DMS114 treated with DMSO at 0.1 percent for 48 hours (cell line): Measurements from ENCODE around the gene CD6.
"Not testable (repeated sequence)": the region's sequence is repeated elsewhere in the genome, so short reads cannot be mapped to it uniquely, and the experiment has no call there.

Experiments
- DNase-seq: peaks from one replicate; lab custom pipeline; 2025; ENCODE audit not compliant: unreplicated experiment; lab: John Stamatoyannopoulos, UW

The CD6 gene

GRCh38 chr11:61049063-61049377 is 77.5 kb downstream of the CD6 start:
- DNase-seq, result no peak

- no peak for DNase-seq
Measured at GRCh38 chr11:61049859-61050258, 78.4 kb downstream of the CD6 start.

DNA sequence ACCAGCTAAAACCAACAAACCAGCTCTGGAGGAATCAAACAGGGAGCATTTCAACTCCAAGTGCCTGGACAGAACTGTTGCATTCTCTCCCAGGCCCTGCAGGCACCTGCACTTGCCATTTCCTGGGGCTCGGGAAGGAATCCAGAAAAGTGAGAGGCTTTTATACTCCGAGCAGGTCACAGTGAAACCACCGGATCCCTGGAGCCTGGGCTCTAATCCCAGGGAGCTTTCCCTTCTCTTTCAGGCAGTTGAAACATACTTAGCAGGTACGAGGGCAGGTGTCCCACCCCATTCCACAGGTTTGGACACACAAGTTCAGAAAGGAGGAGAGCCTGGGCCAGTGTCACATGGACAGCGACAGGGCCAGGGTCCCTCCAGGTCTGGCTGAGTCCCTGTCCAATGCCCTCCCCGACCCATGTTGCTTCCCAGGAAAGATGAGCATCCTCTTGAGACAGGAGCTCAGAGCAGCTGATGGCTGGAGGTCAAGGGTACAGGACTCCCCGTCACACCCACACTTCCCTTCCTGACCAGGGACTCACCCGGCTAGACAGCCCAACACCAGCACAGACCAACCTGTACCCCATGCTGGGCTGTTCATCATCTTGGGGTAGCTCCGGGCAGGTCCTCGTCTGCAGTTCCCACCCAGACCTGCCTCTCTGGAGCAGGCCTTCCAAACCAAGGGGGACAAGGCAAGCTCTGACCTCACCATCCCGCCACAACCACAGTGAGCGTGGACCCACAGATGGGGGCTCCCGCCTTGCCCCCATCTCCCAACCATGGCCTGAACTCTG is 80.9 kb downstream of the CD6 start:
- DNase-seq, result no peak

DNA sequence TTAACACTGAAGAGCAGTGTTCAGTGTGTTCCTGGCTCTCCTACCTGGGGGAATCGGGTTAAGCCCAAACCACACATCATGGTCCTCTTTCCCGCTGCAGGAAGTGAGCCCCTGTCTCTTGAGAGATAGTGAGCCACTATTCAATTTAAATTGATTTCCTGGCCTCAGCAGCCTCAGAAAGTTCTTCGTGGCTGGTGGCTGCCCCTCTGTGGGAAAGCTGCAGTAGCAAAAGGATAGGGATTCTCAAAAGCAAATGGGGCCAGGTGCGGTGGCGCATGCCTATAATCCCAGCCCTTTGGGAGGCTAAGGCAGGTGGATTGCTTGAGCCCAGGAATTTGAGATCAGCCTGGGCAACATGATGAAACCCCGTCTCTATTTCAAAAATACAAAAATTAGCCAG is 81.7 kb downstream of the CD6 start:
- no peak for DNase-seq

DNA sequence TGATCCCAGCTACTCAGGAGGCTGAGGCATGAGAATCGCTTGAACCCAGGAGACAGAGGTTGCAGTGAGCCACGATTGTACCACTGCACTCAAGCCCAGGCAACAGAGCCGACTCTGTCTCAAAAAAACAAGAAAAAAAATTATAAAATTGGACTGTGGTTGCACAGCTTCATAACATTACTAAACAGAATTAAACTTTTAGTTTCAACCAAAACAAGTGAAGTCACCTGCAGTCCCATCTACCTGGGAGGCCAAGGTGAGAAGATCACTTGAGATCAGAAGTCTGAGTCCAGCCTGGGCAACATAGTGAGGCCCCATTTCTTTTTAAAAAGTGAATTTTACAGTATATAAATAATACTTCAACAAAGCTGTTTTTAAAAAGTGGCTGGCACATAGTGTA is 83.0 kb downstream of the CD6 start:
- DNase-seq, result no peak

- DNase-seq, result no peak
Measured at GRCh38 chr11:61054927-61055562, 83.6 kb downstream of the CD6 start.

GRCh38 chr11:61055776-61056175 is 84.3 kb downstream of the CD6 start:
- DNase-seq, result no peak

DNA sequence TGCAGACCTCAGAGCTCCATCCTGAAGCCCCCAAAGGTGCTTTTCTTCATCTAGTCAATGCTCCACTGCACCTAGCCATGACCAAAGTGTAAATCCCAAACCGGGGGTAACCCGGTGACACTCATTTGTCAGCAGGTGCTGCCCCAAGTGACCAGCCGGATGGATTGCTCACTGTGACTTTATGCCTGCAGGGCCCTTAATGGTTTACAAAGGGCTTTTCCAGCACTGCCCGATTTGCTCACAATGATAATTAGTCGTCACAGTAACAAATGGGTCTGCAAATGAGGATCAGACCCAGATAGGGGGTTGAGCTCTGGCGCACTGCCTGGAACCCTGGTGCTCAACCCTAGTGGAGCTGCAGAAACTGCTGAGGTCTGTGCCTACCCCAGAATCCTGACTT is 85.1 kb downstream of the CD6 start:
- no peak for DNase-seq

DNA sequence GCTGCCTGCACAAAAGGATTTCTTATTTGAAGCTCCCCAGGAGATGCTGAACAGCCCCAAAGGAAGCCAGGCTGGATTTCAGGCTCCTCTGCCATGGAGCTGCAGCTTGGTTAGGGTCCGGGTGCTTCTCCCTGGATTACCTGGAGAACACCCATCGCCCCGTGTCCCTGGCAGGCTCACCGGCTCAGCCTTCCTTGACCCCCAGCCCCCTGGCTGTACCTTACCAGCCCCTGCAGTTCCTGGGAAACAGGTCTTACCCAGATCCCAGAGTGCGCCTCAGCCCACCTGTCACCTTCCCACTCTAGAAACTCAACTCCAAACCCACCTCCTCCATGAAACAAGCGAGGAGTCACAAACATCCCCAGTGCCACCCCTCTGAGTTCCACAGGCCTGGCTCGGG is 85.5 kb downstream of the CD6 start:
- DNase-seq, result no peak

- no peak for DNase-seq
Measured at GRCh38 chr11:61057615-61058014, 86.1 kb downstream of the CD6 start.

DNA sequence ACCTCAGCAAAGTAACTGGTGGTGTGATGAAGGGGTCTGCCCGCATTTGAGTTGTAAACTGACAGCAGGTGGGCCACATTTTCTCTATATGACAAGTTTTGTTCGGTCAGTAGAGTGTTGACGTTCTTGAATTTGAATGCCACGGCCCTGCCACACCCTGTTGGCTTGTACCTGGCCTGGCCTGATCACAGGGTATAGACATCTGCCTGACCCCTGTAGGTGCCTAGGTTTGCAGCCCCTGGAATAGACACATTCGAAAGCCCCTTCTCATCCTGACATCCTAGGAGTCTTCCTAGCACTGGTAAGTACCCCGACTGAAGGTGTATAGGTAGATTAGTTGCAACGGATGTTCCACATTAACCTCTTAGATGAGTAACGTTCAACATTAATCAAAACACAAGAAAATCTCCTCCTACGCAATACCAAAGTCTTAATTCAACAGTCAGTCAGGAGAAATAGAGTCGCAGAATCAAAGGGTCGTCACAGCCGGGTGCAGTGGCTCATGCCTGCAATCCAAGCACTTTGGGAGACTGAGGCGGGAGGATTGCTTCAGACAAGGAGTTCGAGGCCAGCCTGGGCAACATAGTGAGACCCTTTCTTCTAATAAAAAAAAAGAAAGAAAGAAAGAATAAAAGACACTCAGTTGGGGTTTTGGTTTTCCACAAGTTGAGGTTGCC is 87.2 kb downstream of the CD6 start:
- DNase-seq, result no peak

DNA sequence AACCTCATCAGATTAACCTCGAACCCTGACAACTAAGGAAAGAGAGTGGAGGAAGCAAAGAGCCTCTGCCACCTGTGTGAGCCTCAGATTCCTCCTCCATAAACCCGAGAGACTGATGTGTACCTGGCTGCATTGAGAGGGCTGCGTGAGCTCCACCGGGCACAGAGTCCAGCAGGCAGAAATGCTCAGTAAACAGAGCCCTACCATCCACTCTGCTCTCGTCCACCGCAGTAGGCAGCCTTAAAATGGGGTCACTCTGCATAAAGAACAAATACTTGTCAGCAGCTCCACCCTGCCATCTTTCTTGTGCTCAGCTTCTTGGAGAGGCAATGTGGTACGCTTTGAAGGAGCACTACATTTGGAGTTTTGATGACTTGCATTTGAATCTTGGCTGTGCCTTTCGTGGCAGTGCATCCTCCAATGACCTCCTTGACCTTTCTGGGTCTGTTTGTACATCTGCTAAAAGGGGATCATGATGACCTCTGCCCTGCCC is 87.8 kb downstream of the CD6 start:
- DNase-seq, result no peak

DNA sequence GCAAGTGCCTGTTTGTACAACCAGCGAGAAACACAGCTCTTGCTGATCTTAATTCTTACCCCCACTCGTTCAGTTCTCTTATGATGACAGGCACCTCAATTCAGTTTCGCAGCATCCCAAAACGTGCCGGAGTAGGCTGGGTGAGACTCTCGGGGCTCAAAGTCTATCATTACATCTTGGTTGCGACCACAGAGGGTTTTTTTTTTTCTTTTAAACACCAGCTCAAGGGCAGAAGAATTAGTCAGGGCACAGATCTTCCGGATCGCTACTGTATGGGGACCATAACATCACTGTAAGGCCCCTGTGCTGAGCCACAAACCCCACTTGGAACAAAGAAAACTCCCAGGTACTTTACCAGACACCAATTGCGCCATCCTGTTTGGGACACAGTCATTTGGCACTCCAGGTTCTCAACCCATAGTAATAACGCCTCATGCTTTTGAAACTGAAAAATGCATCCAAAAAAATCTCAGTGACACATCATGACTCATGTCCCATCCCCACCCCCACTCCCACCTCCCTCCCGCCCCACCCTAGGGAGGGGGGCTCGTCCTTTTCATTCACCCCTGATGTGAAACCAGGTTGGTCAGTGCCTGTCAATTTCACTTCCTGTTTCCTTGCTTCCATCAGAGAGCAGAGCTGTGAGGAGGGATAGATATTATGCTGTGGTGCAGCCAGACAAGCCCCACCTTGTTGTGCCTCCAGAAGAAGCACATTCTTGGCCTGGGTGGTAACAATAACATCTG is 89.8 kb downstream of the CD6 start:
- DNase-seq, result no peak

- DNase-seq, result no peak
Measured at GRCh38 chr11:61062181-61062930, 90.9 kb downstream of the CD6 start.

GRCh38 chr11:61065236-61065635 is 93.8 kb downstream of the CD6 start:
- not testable (repeated sequence) for DNase-seq

DNA sequence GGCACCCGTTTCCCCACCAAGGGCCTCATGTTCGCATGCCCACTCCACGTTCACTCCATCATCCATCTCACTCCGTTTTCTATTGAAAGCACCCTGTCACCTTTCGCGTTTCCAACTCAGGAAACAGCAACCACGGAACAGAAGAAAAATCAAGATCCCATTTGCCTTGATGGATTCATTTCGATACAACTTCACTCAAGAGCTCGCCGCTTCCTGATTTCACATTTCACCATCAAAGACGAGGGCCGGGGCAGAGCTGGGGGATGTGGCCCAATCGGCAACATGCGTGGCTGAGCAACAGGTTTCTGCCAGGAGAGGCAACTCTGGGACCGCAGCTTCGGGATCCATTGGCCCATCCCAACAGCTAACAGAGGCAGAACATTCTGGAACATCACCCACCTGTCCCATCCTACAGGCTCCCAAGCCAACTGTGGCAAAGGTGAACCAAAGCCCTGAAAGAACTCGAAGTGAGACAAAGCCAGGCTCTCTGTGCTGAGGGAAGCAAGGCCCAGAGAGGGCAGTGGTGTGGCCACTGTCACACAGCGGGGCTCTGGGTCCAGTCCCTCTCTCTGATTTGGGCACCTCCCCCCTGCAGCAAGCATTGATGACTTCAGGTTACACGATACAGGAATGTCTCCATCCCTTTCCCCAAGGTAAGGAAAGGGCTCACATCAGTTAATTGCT is 94.6 kb downstream of the CD6 start:
- DNase-seq, result no peak

GRCh38 chr11:61066645-61067044 is 95.2 kb downstream of the CD6 start:
- DNase-seq, result no peak

DNA sequence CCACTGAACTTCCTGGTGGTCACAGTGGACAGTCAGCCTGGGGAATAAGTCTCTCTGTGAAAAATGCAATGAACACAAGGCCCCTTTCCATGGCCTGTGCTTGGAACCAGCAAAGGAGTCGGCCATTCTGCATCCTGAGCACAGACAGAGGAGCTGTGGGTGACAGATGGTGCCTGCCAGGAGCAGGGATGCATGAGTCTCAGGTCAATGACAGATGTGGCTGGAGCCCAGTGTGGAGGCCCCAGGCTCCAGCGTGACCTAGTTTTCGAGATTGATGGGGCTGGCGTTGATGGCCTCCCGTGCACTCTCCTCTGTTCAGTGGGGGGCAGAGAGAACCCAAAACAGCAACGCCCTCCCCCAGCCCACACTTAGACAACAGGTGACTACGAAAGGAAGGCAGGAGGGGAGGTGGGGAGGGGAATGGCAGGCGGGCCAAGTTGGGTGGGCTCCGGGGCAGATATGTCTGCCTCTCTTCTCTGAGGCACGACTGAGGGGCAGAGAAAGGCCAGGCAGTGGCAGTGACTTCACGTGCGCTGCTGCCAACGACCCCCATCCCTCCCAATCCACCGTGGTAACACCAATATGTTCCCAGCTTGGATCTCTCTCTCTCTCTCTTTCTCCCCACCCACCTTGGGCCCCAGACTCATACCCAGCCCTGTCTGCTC is 96.4 kb downstream of the CD6 start:
- DNase-seq, result no peak

DNA sequence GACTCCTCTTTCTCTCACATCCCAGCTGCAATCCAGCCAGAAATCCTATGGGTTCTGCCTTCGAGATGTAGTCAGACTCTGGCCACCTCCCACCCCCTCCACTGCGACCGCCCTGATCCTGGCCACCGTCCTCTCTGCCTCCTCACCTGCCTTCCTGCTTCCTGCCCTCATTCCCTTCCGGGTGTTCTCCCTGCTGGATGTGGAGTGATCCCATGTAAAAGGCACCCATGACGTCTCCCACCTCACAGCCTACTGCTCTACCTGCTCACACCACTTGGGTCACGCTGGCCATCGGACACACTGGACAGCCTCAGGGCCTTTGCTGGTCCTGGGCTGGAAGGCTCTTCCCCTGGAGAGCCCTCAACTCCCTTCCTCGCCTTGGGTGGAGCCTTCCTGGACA is 97.1 kb downstream of the CD6 start:
- DNase-seq, result no peak

DNA sequence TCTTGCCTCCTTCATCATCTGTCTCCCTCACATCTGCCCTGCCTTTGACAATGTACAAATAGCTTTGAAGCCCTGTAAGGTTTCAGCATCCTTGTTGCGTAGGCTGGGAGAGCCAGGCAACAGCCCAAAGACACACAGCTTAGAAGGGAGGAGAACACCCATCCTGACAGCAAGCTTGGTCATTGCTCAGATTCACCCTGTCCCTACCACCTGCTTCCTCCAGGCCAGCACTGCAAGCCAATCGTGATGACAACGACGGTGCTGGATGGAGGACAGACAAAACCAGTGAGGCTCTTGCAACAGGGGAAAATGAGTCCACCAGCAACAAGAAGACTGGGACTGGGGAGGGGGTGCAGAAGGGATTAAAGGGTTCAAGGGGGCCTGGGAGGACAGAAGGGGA is 97.9 kb downstream of the CD6 start:
- DNase-seq, result no peak
